ENCODE measurements around the gene TESK1. TPM values are rescaled to one million over a fixed set of nuclear protein-coding genes. Genes with fewer than 3 reads are reported as not detected.
A peak's percentile ranks its signal among the peaks of the same experiment; 100 is the strongest.

TESK1 gene
- total RNA-seq, 1 experiment from 2014 or later: 25.5 TPM

- Histone ChIP-seq H3K79me2 (ENCODE audit: low read depth) (no peaks in the 10 kb centered on the region), H3K9me3 (ENCODE audit: insufficient read depth, low read depth) (no peaks in the 10 kb centered on the region), H3K4me1 (replicated peaks; ENCODE audit: insufficient read depth) (peaks cover 26% of the 10 kb centered on the region), H3K27ac (peak within 1 kb of the TSS; percentile 94), H3K4me2 (peak within 1 kb of the TSS; percentile 80), H3K36me3 (ENCODE audit: low read depth) (no peaks in the 10 kb centered on the region), H3F3A (ENCODE audit: insufficient read depth, low read depth) (peaks cover 28% of the 10 kb centered on the region; the same call in 1 of the 2 replicates), H4K20me1 (ENCODE audit: insufficient read depth) (no peaks in the 10 kb centered on the region), H3K4me3 (peak within 1 kb of the TSS; percentile 72), H3K27me3 (ENCODE audit: insufficient read depth, low read depth) (no peaks in the 10 kb centered on the region), H2AFZ (peak within 1 kb of the TSS; percentile 78), H3K9me2 (ENCODE audit: insufficient read depth) (no peaks in the 10 kb centered on the region)
- POLR2A ChIA-PET (ENCODE audit: unreplicated experiment): interaction anchor here (0.5 to 1.9 kb wide), 4 partner anchors 10 to 1010 kb away, joined by 3 to 28 read pairs (median 6); partner anchors contain the start of genes CREB3 and TLN1
- intact Hi-C loops (cut with micrococcal nuclease; ENCODE audit: unreplicated experiment): loop anchor here (1.0 to 5.0 kb wide), 4 partner anchors 40 to 250 kb away; partner anchors contain the start of genes CREB3, HRCT1, SPAAR and TESK1
- BruUV-seq (replicated peaks): no TSS peak
- no peak; the same call in 1 of the 2 replicates for TF ChIP-seq CTCF (conservative IDR thresholded peaks at IDR 0.05)
- TF ChIP-seq EZH2 (IDR thresholded peaks at IDR 0.05; ENCODE audit: low read depth): no peak
- peak; percentile 91 for DNase-seq
- CTCF ChIA-PET: interaction anchor here (0.5 to 0.6 kb wide), 3 partner anchors 32 to 953 kb away, joined by 4 to 6 read pairs (median 6); partner anchors contain the start of gene TPM2
Observed at GRCh38 chr9:35657546-35658136, 52.6 kb downstream of the TESK1 start, which contains the start of gene RMRP. Gene RMRP, minus strand, starts transcription at chr9:35658019.

- Histone ChIP-seq H3K27ac (peak within 1 kb of the TSS; percentile 94), H2AFZ (peak within 1 kb of the TSS; percentile 78), H3K27me3 (ENCODE audit: insufficient read depth, low read depth) (no peaks in the 10 kb centered on the region), H3K79me2 (ENCODE audit: low read depth) (no peaks in the 10 kb centered on the region), H3K36me3 (ENCODE audit: low read depth) (no peaks in the 10 kb centered on the region), H3F3A (ENCODE audit: insufficient read depth, low read depth) (peaks cover 22% of the 10 kb centered on the region; the same call in 1 of the 2 replicates), H3K9me3 (ENCODE audit: insufficient read depth, low read depth) (no peaks in the 10 kb centered on the region), H3K4me1 (replicated peaks; ENCODE audit: insufficient read depth) (peaks cover 19% of the 10 kb centered on the region), H4K20me1 (ENCODE audit: insufficient read depth) (no peaks in the 10 kb centered on the region), H3K9me2 (ENCODE audit: insufficient read depth) (no peaks in the 10 kb centered on the region), H3K4me2 (peak within 1 kb of the TSS; percentile 80), H3K4me3 (peak within 1 kb of the TSS; percentile 72)
- POLR2A ChIA-PET (ENCODE audit: unreplicated experiment): interaction anchor here (0.5 to 1.9 kb wide), 4 partner anchors 74 to 1010 kb away, joined by 3 to 28 read pairs (median 8); partner anchors contain the start of genes CREB3, TLN1 and VCP
- CTCF ChIA-PET: interaction anchor here (0.6 kb wide), 1 partner anchor 954 kb away, joined by 6 read pairs; no protein-coding TSS in a partner anchor
- BruUV-seq (replicated peaks): TSS peak; percentile 57
- TF ChIP-seq EZH2 (IDR thresholded peaks at IDR 0.05; ENCODE audit: low read depth): no peak
- TF ChIP-seq CTCF (conservative IDR thresholded peaks at IDR 0.05): peak; percentile 56; the same call in 1 of the 2 replicates
- intact Hi-C loops (cut with micrococcal nuclease; ENCODE audit: unreplicated experiment): loop anchor here (1.0 to 5.0 kb wide), 4 partner anchors 39 to 249 kb away; partner anchors contain the start of genes CREB3, HRCT1, SPAAR and TESK1
- DNase-seq: peak; percentile 50 to 72
Observed at GRCh38 chr9:35658137-35658967, 53.3 kb downstream of the TESK1 start, which contains the start of gene CCDC107. Gene CCDC107, plus strand, starts transcription at chr9:35658292. Its CDS starts 88 bp downstream, at chr9:35658380.

- DNase-seq: no peak
- no peaks in the 10 kb centered on the region for H3K9me3 ChIP-seq (ENCODE audit: insufficient read depth, low read depth)
- ChIA-PET POLR2A (ENCODE audit: unreplicated experiment) (interaction anchor here (0.7 kb wide), 1 partner anchor 586 kb away, joined by 13 read pairs; the partner anchor contains the start of gene VCP), CTCF (no interaction called here)
- no TSS peak for BruUV-seq (replicated peaks)
- H2AFZ ChIP-seq: peak overlapping the region; percentile 74
- no peaks in the 10 kb centered on the region for H3K9me2 ChIP-seq (ENCODE audit: insufficient read depth)
- H3K27me3 ChIP-seq (ENCODE audit: insufficient read depth, low read depth): no peaks in the 10 kb centered on the region
- TF ChIP-seq EZH2 (IDR thresholded peaks at IDR 0.05; ENCODE audit: low read depth): no peak
- TF ChIP-seq CTCF (conservative IDR thresholded peaks at IDR 0.05): no peak
- H3K27ac ChIP-seq: peak overlapping the region; percentile 94
- H3K4me3 ChIP-seq: peak overlapping the region; percentile 72
- H3K36me3 ChIP-seq (ENCODE audit: low read depth): no peaks in the 10 kb centered on the region
- intact Hi-C loops (cut with micrococcal nuclease; ENCODE audit: unreplicated experiment): loop anchor here (1.0 to 5.0 kb wide), 4 partner anchors 38 to 248 kb away; partner anchors contain the start of genes CREB3, HRCT1, SPAAR and TESK1
- peak overlapping the region; percentile 80 for H3K4me2 ChIP-seq
- 0 out of 2 replicates have a peak, but pooled peaks cover 5% of the 10 kb centered on the region for H3K79me2 ChIP-seq (ENCODE audit: low read depth)
- H4K20me1 ChIP-seq (ENCODE audit: insufficient read depth): no peaks in the 10 kb centered on the region
- H3K4me1 ChIP-seq (replicated peaks; ENCODE audit: insufficient read depth): peaks cover 25% of the 10 kb centered on the region
- peaks cover 22% of the 10 kb centered on the region; the same call in 1 of the 2 replicates for H3F3A ChIP-seq (ENCODE audit: insufficient read depth, low read depth)
Observed at GRCh38 chr9:35658968-35659220, 53.8 kb downstream of the TESK1 start.

Data from PC-9 (cell line).